ENCODE data around the gene B9D1.

B9D1 gene

DNA sequence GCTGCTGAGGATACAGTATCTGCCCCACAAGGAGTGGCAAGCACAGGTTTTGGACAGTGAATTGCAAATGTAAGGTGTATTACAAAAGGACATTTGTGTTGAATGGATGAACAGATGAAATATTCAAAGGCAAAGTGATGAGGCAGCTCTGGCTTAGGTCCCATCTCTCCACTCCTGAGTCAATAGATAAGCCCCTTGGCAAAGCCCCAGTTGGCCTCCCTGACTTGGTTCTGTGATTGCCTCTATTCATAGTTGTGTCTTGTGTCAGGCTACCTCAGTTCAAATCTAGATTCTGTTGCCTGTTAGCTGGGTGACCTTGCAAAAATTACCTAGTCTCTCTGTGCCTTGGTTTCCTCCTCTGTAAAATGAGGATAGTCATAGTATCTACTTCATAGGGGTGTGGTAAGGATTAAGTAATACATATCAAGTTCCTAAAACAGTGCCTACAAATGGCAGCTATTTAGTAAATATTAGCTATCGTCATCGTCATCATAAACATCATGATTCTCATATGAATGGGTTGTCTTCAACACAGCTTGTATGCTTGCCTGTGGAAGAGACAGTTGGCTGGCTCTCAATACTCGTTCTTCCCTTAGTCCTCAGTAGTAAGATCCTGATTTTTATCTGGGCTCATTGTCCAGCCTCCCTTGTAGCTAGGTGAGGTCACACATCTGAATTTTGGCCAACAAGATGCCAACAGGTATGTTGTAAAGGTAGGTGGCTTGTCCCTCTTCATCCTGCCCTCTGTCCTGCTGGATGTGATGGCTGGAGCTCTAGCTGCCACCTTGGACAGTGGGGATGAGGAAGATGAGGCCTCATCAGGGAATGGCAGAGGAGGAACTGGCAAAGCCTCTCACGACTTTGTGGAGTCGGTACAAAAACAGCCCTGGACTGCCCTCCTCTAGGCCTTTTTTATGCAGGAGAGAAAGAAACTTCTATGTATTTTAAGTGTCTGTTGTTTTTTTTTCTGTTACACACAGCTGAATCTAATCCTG lies 26.6 kb upstream of the B9D1 start:
- peak; percentile 41 to 54 for DNase-seq

DNA sequence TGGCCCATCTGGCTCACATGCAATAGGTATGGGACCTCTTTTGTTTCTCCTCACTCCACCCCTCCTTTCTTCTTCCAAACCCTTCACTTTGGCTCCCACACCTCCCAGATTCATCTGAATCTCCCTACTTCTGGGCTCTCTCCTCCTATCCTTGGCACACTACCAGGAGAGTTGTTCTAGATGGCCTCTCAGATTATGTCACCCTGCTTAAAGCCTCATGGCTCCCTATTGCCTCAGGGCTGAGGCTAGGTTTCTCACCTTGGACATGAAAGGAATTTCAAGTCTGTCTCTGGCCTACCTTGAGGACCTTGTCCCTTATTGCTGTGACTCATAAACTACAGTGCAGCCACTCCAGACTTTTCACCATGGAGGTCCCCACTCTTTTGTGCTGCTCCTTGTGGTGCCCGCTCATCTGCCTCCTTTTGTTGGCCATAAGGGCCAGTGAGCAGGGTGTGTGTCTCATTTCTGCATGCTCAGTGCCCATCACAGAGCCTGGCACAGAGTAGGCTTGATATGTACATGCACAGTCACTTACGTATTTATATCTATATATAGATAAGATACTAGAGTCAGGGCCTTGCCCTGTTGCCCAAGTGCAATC lies 25.5 kb upstream of the B9D1 start:
- DNase-seq: no peak

DNA sequence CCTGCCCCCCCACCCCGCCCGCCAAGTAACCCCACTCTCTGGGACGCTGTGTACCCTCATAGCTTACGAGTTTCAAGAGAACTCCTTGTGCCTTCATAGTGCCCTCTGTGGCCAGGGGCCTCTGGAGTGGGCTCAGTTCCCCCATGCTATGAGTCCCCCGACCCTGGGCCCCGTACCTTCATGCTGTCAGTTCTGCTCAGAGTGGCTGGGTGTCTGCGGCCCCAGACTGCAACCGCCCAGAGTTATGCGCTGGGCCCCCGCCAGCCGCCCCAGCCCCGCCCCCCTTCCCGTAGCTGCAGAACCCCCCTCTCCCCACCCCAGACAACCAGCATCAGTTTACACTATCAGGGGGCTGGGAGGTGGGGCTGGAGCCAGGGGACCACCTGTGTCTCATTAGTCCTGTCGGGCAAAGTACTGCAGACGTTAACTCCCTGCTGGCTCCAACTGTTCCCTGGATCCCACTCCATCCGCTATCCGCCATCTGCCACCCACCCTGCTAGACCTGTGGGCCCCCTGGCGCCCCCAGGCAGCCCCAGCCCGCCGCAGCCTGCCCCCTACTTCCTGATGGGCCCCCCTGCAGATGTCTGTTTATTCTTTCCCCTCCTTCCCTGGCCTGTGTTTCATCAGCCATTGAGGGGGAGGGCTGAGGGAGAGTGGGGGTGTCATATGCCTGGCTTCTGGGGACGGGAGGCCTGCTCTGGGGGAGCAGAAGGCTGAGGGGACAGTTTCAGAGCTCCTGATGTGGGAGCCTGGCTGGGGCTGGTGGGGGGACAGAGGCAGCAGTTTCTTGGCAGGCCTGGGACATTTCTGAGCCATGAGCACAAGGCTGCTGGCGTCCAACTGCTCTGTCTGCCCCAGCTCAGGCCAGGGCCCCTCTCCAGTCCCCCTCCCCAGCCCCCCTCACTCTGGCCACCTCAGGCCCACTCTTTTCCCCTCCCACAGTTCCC lies 24.7 kb upstream of the B9D1 start, which contains the start of gene MFAP4:
TSS of gene MFAP4 (minus strand) at position 217 of the 947 bp plus-strand sequence. CDS start at position 182, 35 bp downstream.
- DNase-seq: no peak

DNA sequence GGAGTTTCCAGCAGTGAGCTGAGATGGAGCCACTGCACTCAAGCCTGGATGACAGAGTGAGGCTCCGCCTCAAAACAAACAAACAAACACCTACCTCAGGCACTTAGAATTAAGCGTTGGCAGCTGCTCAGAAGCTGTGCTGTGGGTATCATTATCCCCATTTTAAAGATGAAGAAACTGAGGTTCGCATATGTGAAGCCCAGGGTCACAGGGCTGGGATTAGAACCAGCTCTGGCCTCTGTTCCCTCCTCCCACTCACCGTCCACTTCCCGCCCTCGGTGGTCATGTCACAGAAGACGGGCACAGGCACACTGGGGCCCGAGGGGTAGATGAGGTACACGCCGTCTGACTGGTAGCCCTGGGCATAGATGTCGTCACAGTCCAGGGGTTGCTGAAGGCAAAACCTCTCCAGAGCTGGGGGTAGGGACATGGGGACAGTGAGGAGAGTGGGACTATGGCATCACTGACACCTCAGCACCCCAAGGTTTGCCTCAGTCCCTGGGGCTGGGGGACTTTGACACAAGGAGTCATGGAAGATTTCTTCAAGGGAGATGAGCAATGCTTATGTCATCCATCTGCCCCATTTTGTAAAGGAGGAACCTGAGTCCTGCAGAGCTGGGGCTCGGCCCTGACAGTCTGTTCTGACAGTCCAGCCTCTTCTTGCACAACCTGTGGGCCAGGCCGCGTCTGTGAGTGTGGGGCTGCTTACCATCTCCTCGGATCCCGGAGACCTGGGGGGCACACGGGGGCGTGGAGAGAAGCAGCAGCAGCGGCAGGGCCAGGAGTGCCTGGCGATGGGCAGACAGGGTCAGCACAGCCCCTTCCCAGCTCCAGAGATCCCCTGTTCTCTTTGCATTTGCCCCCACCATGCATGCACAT lies 23.8 kb upstream of the B9D1 start:
- peak; percentile 94 to 99 for DNase-seq

- no peak for DNase-seq
These were observed 23.0 kb upstream of the B9D1 start for GRCh38 chr17:19385521-19385983.

DNA sequence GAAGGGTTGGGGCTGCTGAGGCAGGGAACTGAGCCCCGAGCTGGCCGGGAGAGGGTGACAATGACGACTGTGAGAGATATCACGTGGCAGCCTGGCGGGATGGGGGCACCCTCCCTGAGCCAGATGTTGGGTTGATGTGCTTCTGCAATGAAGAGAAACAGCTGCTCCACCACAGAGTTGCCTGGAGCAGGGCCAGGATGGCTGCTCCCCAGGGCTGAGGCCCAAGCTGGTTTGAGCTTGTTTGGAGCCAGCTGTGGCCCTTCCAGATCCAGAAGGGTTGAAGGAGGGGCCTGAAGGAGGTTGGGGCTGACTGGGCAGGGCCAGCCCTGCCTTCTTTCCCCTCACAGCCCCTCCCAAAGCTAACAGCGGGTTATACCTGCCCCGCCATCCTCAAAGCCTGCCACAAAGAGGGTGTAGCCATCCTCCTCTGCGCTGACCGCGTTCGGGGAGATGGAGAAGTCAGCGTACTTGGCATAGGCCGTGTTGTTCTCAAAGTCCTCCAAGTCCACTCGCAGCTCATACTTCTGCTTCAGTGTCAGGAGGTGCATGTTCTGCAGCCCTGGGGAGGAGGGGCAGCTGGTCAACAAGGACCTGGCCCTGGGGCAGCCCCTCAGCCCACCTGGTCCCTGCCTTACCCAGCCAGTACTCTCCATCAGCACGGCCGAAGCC lies 22.3 kb upstream of the B9D1 start:
- DNase-seq: no peak

DNA sequence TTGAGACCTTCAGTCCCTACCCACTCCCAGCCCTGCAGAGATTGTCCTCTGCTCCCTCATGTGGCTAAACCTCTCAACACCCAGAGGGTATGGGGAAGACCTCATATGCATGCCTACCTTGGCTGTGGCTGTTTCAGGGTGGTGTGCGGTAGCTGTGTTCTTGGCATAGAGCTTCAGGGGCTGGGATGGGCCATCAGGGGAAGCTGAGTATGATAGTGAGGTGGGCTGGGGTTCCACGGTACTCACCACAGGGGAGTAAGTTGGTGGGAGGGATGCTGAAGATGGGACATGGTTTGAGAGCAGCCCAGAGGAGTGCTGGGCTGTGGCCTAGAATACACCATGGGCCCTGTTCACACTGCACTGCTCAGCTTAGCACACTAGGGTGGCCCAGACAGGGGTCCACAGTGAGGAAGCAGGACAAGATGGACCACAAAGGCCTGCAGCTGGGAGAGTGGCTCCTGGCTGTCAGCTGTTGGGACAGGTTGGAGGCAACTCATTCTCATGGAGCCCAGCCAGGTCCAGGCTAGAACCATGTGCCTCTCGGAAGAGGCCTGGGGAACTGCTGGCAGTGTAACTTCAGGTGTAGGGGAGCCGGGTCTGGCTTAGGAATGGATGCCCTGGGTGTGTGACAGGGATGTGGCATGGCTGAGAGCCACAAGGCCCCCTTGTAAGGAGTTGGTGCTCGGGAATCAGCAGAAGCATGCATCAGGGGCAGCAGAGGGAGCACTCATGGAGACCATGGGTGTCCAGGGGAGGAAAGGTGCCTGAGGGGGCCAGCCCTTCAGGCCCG lies 21.4 kb upstream of the B9D1 start:
- DNase-seq: no peak

DNA sequence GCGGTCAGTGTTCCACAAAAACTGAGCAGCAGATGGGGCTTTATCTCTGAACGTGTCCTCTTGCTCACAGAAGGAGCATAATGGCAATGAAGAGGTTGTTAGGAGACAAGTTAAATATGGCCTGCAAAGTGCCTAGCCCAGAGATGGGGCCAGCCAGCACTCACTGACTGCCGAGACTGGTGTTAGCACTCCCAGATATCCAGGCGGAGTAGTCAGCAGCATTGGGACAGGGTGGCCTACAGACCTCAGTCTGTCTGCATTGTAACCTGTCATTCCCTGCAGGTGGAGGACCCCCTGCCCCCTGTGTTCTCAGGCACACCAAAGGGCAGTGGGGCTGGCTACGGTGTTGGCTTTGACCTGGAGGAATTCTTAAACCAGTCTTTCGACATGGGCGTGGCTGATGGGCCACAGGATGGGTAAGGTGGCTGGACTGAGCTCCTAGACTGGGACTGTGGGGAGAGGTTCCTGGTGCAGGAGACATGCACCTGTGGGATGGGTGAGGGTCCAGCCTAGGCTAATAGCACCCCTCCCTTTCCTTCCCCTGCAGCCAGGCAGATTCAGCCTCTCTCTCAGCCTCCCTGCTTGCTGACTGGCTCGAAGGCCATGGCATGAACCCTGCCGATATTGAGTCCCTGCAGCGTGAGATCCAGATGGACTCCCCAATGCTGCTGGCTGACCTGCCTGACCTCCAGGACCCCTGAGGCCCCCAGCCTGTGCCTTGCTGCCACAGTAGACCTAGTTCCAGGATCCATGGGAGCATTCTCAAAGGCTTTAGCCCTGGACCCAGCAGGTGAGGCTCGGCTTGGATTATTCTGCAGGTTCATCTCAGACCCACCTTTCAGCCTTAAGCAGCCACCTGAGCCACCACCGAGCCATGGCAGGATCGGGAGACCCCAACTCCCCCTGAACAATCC lies 20.3 kb upstream of the B9D1 start:
- no peak for DNase-seq

DNA sequence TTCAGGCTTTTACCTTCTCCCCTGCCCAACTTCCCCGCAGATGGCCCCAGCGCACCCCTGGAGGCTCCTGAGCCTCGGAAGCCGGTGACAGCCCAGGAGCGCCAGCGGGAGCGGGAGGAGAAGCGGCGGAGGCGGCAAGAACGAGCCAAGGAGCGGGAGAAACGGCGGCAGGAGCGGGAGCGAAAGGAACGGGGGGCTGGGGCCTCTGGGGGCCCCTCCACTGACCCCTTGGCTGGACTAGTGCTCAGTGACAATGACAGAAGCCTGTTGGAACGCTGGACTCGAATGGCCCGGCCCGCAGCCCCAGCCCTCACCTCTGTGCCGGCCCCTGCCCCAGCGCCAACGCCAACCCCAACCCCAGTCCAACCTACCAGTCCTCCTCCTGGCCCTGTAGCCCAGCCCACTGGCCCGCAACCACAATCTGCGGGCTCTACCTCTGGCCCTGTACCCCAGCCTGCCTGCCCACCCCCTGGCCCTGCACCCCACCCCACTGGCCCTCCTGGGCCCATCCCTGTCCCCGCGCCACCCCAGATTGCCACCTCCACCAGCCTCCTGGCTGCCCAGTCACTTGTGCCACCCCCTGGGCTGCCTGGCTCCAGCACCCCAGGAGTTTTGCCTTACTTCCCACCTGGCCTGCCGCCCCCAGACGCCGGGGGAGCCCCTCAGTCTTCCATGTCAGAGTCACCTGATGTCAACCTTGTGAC lies 19.4 kb upstream of the B9D1 start:
- DNase-seq: no peak

- DNase-seq: no peak
These were observed 18.8 kb upstream of the B9D1 start for GRCh38 chr17:19381361-19381740.

DNA sequence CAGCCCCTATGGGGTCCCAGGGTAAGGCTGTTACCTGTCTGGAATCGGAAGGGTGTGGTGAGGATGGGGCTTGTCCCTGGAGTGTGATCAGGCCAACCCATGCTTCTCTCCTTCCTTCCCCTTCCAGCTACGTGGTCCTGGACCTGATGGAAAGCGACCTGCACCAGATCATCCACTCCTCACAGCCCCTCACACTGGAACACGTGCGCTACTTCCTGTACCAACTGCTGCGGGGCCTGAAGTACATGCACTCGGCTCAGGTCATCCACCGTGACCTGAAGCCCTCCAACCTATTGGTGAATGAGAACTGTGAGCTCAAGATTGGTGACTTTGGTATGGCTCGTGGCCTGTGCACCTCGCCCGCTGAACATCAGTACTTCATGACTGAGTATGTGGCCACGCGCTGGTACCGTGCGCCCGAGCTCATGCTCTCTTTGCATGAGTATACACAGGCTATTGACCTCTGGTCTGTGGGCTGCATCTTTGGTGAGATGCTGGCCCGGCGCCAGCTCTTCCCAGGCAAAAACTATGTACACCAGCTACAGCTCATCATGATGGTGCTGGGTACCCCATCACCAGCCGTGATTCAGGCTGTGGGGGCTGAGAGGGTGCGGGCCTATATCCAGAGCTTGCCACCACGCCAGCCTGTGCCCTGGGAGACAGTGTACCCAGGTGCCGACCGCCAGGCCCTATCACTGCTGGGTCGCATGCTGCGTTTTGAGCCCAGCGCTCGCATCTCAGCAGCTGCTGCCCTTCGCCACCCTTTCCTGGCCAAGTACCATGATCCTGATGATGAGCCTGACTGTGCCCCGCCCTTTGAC lies 18.2 kb upstream of the B9D1 start:
- DNase-seq: no peak

DNA sequence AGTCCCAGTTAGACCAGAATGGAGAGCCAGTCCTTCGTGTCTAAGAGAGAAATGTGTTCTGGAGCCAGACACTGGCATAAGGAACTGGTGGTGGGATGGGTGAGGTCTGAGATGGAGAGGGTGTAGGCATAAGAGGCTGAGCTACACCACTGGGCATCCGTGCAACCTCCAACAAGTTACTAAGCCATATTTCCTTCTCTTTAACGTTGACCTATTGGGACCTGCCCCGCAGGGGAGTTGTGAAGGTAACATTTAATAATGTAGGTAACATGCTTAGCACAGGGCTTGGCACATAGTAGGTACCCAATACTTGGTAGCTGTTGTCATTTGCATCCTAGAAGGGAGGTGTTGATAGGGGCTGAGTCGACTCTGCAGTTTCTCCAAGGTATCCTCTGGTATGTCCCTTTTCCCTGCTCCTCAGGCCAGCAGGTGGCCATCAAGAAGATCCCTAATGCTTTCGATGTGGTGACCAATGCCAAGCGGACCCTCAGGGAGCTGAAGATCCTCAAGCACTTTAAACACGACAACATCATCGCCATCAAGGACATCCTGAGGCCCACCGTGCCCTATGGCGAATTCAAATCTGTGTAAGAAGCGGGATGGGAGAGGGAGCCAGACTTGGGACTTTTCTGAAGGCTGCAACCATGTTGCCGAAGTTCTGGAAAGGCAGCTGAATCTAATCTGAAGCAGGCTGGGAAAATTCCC lies 17.0 kb upstream of the B9D1 start:
- no peak for DNase-seq

- DNase-seq: peak in 1 of 2 donors; percentile 39
These were observed 16.2 kb upstream of the B9D1 start, which contains the start of gene MAPK7 for GRCh38 chr17:19378416-19379360. TSS of gene MAPK7 (plus strand) at chr17:19378498. CDS start at chr17:19378901, 403 bp downstream.

DNA sequence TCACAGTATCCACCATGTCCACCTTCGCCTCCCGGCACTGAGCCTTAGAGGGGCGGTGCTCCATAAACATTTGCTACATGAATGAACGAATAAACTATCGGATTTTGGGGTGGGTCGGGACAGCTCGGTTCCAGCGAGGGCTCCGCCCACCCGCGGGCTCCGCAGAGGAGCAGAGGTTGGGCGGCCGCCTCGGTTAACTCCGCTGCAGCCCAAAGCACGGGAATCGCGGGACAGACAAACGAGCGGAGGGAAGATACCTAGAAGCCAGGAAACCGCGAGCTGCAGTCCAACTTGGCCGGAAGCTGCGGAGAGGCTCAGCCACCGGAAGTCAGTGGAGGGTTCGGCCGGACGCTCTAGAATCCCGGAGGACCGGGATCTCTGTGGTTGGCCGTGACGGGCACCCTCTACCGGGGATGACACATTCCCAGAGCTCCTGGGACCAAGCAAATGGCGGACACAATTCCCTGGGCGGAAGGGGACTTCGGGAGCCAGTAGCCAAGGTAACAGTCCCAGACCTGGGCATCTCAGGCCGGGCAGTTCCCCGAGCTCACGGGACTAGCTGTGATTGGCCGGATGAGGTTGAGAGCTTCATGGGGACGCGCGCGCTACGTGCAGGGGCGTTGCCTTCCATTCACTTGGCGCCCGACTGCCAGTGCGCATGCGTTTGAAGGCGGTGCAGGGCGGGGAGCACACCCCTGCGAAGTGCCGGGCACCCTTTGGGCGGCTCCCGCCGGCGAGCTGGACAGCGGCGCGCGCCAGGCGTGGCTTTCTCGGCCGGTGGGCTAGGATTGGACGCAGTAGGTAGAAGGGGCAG lies 15.3 kb upstream of the B9D1 start:
- DNase-seq: peak; percentile 98

GRCh38 chr17:19376811-19377210 lies 14.3 kb upstream of the B9D1 start:
- no peak for DNase-seq

All from inflammatory macrophage treated with lipopolysaccharide for 1 hour (primary cell).